SK-N-MC (cell line): ENCODE measurements around the gene BIRC7.

Experiments
- EZH2 ChIP-seq: fragments of 200-600 bp; sonication (generic); IDR thresholded peaks from one replicate; pipeline ENCODE4 v1.6.1; 2017; ENCODE audit warnings: antibody characterized with exemption
- FOXP2 ChIP-seq: optimal IDR thresholded peaks from 2 replicates; pipeline ENCODE3; 2011; ENCODE audit warnings: mild to moderate bottlenecking, moderate library complexity; ENCODE audit not compliant: insufficient read depth; ENCODE audit errors: extremely low read length, control extremely low read depth
- POLR2AphosphoS5 ChIP-seq: IDR thresholded peaks from 2 replicates; pipeline ENCODE4 v1.6.1; 2012; ENCODE audit warnings: mild to moderate bottlenecking, low read depth, low read length, borderline replicate concordance

GRCh38 chr20:63218701-63219446 is 16.8 kb upstream of the BIRC7 start:
- no peak for TF ChIP-seq POLR2AphosphoS5
- TF ChIP-seq EZH2 = no peak
- TF ChIP-seq FOXP2 = no peak
